Mesendoderm (in vitro differentiated cells): ENCODE results near the gene GFRA1.

Experiments
- DNase-seq: peaks from one replicate; pipeline ENCODE4 v3.0.0; 2013
- H2AK5ac ChIP-seq: 2 replicates; pipeline ENCODE4 v1.6.1; 2013; ENCODE audit warnings: low read length, inconsistent platforms
- H2BK120ac ChIP-seq: 2 replicates; pipeline ENCODE4 v1.6.1; 2013; ENCODE audit warnings: low read depth, mild to moderate bottlenecking, low read length, moderate library complexity, mixed read lengths
- H2BK15ac ChIP-seq: replicated peaks from 2 replicates; pipeline ENCODE4 v1.6.1; 2013; ENCODE audit warnings: low read depth, mild to moderate bottlenecking, moderate library complexity
- H2BK5ac ChIP-seq: 2 replicates; pipeline ENCODE4 v1.6.1; 2013; ENCODE audit warnings: low read length, inconsistent platforms
- H3K18ac ChIP-seq: 2 replicates; pipeline ENCODE4 v1.6.1; 2013; ENCODE audit warnings: mild to moderate bottlenecking, low read length, mixed read lengths
- H3K23ac ChIP-seq: one replicate; pipeline ENCODE4 v1.6.1; 2013; ENCODE audit warnings: low read length
- H3K27ac ChIP-seq: 2 replicates; pipeline ENCODE4 v1.5.1; 2013; ENCODE audit warnings: low read depth, mild to moderate bottlenecking, inconsistent platforms, low read length, moderate library complexity
- H3K27me3 ChIP-seq: 2 replicates; pipeline ENCODE4 v1.6.1; 2013; ENCODE audit warnings: low read length, control low read depth, mild to moderate bottlenecking, inconsistent platforms; ENCODE audit not compliant: insufficient read depth, poor library complexity
- H3K36me3 ChIP-seq: 2 replicates; pipeline ENCODE4 v1.6.1; 2013; ENCODE audit warnings: low read length, inconsistent platforms; ENCODE audit not compliant: control insufficient read depth, insufficient read depth
- H3K4ac ChIP-seq: one replicate; pipeline ENCODE4 v1.6.1; 2013; ENCODE audit warnings: low read depth, mild to moderate bottlenecking, low read length, moderate library complexity
- H3K4me1 ChIP-seq: 2 replicates; pipeline ENCODE4 v1.6.1; 2013; ENCODE audit warnings: low read depth, low read length, inconsistent platforms; ENCODE audit not compliant: control insufficient read depth
- H3K4me2 ChIP-seq: 2 replicates; pipeline ENCODE4 v1.6.1; 2013; ENCODE audit warnings: low read length
- H3K4me3 ChIP-seq: 2 replicates; pipeline ENCODE4 v1.5.1; 2013; ENCODE audit warnings: mild to moderate bottlenecking, low read length
- H3K56ac ChIP-seq: one replicate; pipeline ENCODE4 v1.6.1; 2013; ENCODE audit warnings: low read length
- H3K79me1 ChIP-seq: 2 replicates; pipeline ENCODE4 v1.6.1; 2013; ENCODE audit warnings: low read length, inconsistent platforms
- H3K79me2 ChIP-seq: 2 replicates; pipeline ENCODE4 v1.6.1; 2013; ENCODE audit warnings: mild to moderate bottlenecking, low read length; ENCODE audit not compliant: control insufficient read depth, insufficient read depth
- H3K9ac ChIP-seq: 2 replicates; pipeline ENCODE4 v1.6.1; 2013; ENCODE audit warnings: low read length, inconsistent platforms
- H4K5ac ChIP-seq: one replicate; pipeline ENCODE4 v1.6.1; 2013; ENCODE audit warnings: low read length
- H4K8ac ChIP-seq: one replicate; pipeline ENCODE4 v1.6.1; 2013; ENCODE audit warnings: low read depth, mild to moderate bottlenecking, control low read depth, low read length, moderate library complexity
- WGBS: extraction: QIAGEN DNeasy Blood & Tissue Kit; methylation state at CpG from one replicate; pipeline ENCODE4 v1.1.7; 2013; ENCODE audit warnings: low lambda C conversion rate, missing lambda C conversion rate; ENCODE audit not compliant: insufficient coverage; ENCODE audit errors: extremely low coverage; 5-methylcytosine and 5-hydroxymethylcytosine counted together

The GFRA1 gene

GRCh38 chr10:116027355-116027754, 245.7 kb downstream of the GFRA1 start:
- Histone ChIP-seq H3K27ac (no peak overlapping the region), H3K56ac (no peak overlapping the region), H3K18ac (no peak overlapping the region), H3K4me2 (no peak overlapping the region), H3K36me3 (no peaks in the 10 kb centered on the region), H3K23ac (no peak overlapping the region), H3K79me1 (no peaks in the 10 kb centered on the region), H3K4me3 (no peak overlapping the region), H3K9ac (no peak overlapping the region), H4K5ac (no peak overlapping the region), H2BK120ac (no peak overlapping the region), H3K79me2 (no peaks in the 10 kb centered on the region), H3K27me3 (no peaks in the 10 kb centered on the region), H3K4ac (no peak overlapping the region), H4K8ac (no peak overlapping the region), H3K4me1 (no peaks in the 10 kb centered on the region), H2BK5ac (no peak overlapping the region), H2BK15ac (no peak overlapping the region), H2AK5ac (no peak overlapping the region)
- no peak for DNase-seq
- no CpG with 5 or more reads among the region's 6 CpGs for WGBS

- H3K36me3 ChIP-seq = no peaks in the 10 kb centered on the region
- no peak overlapping the region for H2AK5ac ChIP-seq
- no peaks in the 10 kb centered on the region for H3K27me3 ChIP-seq
- H4K8ac ChIP-seq = no peak overlapping the region
- H3K9ac ChIP-seq = no peak overlapping the region
- H3K79me2 ChIP-seq = no peaks in the 10 kb centered on the region
- H3K56ac ChIP-seq = no peak overlapping the region
- H4K5ac ChIP-seq = no peak overlapping the region
- H3K4me1 ChIP-seq = no peaks in the 10 kb centered on the region
- no peak overlapping the region for H3K27ac ChIP-seq
- H3K4ac ChIP-seq = no peak overlapping the region
- H3K4me3 ChIP-seq = no peak overlapping the region
- no peak overlapping the region for H2BK15ac ChIP-seq
- no peak overlapping the region for H2BK5ac ChIP-seq
- no peak overlapping the region for H3K4me2 ChIP-seq
- WGBS = no CpG with 5 or more reads among the region's 6 CpGs
- DNase-seq = no peak
- H3K23ac ChIP-seq = no peak overlapping the region
- no peak overlapping the region for H2BK120ac ChIP-seq
- H3K18ac ChIP-seq = no peak overlapping the region
- no peaks in the 10 kb centered on the region for H3K79me1 ChIP-seq
Observed at GRCh38 chr10:116026725-116027124, 246.3 kb downstream of the GFRA1 start.

GRCh38 chr10:116026315-116026714, 246.7 kb downstream of the GFRA1 start:
- H4K5ac ChIP-seq = no peak overlapping the region
- H2BK5ac ChIP-seq = no peak overlapping the region
- H3K36me3 ChIP-seq = no peaks in the 10 kb centered on the region
- H3K4me3 ChIP-seq = no peak overlapping the region
- no CpG with 5 or more reads among the region's 1 CpG for WGBS
- H3K4me2 ChIP-seq = no peak overlapping the region
- no peak overlapping the region for H3K23ac ChIP-seq
- no peak overlapping the region for H3K27ac ChIP-seq
- no peak overlapping the region for H4K8ac ChIP-seq
- no peaks in the 10 kb centered on the region for H3K27me3 ChIP-seq
- no peaks in the 10 kb centered on the region for H3K79me1 ChIP-seq
- DNase-seq = peak; percentile 44
- H3K4me1 ChIP-seq = no peaks in the 10 kb centered on the region
- H2BK15ac ChIP-seq = no peak overlapping the region
- H2AK5ac ChIP-seq = no peak overlapping the region
- no peak overlapping the region for H3K4ac ChIP-seq
- H3K9ac ChIP-seq = no peak overlapping the region
- H3K79me2 ChIP-seq = no peaks in the 10 kb centered on the region
- H3K56ac ChIP-seq = no peak overlapping the region
- no peak overlapping the region for H3K18ac ChIP-seq
- no peak overlapping the region for H2BK120ac ChIP-seq

GRCh38 chr10:116024271-116024878, 248.6 kb downstream of the GFRA1 start:
- Histone ChIP-seq H2BK120ac (no peak overlapping the region), H2BK15ac (no peak overlapping the region), H3K36me3 (no peaks in the 10 kb centered on the region), H3K4me3 (no peak overlapping the region), H3K56ac (no peak overlapping the region), H3K23ac (no peak overlapping the region), H3K4ac (no peak overlapping the region), H3K4me1 (no peaks in the 10 kb centered on the region), H2AK5ac (no peak overlapping the region), H3K27ac (no peak overlapping the region), H3K4me2 (no peak overlapping the region), H3K18ac (no peak overlapping the region), H3K27me3 (no peaks in the 10 kb centered on the region), H3K9ac (no peak overlapping the region), H4K8ac (no peak overlapping the region), H3K79me2 (no peaks in the 10 kb centered on the region), H4K5ac (no peak overlapping the region), H2BK5ac (no peak overlapping the region), H3K79me1 (no peaks in the 10 kb centered on the region)
- WGBS = no CpG with 5 or more reads among the region's 3 CpGs
- DNase-seq = no peak

GRCh38 chr10:116017405-116017804, 255.6 kb downstream of the GFRA1 start:
- no peaks in the 10 kb centered on the region for H3K27me3 ChIP-seq
- no peak overlapping the region for H2BK120ac ChIP-seq
- no peak overlapping the region for H3K4ac ChIP-seq
- H3K4me2 ChIP-seq = no peak overlapping the region
- H3K4me1 ChIP-seq = peaks cover 3% of the 10 kb centered on the region
- H3K79me2 ChIP-seq = no peaks in the 10 kb centered on the region
- no peak overlapping the region for H4K8ac ChIP-seq
- no peak overlapping the region for H2BK15ac ChIP-seq
- H3K23ac ChIP-seq = no peak overlapping the region
- H2BK5ac ChIP-seq = no peak overlapping the region
- no peak overlapping the region for H3K18ac ChIP-seq
- H2AK5ac ChIP-seq = no peak overlapping the region
- no CpG with 5 or more reads among the region's 2 CpGs for WGBS
- H3K9ac ChIP-seq = no peak overlapping the region
- no peak overlapping the region for H3K27ac ChIP-seq
- peak; percentile 61 for DNase-seq
- no peak overlapping the region for H4K5ac ChIP-seq
- H3K36me3 ChIP-seq = no peaks in the 10 kb centered on the region
- H3K79me1 ChIP-seq = no peaks in the 10 kb centered on the region
- no peak overlapping the region for H3K56ac ChIP-seq
- no peak overlapping the region for H3K4me3 ChIP-seq
